NCI-H1694 treated with DMSO at 0.1 percent for 48 hours (cell line): ENCODE data around the gene MUC5B.
"Not testable (repeated sequence)": the region's sequence is repeated elsewhere in the genome, so short reads cannot be mapped to it uniquely, and the experiment has no call there.

Experiments
- DNase-seq: peaks from one replicate; lab custom pipeline; 2025; lab: John Stamatoyannopoulos, UW

MUC5B gene, protein sequence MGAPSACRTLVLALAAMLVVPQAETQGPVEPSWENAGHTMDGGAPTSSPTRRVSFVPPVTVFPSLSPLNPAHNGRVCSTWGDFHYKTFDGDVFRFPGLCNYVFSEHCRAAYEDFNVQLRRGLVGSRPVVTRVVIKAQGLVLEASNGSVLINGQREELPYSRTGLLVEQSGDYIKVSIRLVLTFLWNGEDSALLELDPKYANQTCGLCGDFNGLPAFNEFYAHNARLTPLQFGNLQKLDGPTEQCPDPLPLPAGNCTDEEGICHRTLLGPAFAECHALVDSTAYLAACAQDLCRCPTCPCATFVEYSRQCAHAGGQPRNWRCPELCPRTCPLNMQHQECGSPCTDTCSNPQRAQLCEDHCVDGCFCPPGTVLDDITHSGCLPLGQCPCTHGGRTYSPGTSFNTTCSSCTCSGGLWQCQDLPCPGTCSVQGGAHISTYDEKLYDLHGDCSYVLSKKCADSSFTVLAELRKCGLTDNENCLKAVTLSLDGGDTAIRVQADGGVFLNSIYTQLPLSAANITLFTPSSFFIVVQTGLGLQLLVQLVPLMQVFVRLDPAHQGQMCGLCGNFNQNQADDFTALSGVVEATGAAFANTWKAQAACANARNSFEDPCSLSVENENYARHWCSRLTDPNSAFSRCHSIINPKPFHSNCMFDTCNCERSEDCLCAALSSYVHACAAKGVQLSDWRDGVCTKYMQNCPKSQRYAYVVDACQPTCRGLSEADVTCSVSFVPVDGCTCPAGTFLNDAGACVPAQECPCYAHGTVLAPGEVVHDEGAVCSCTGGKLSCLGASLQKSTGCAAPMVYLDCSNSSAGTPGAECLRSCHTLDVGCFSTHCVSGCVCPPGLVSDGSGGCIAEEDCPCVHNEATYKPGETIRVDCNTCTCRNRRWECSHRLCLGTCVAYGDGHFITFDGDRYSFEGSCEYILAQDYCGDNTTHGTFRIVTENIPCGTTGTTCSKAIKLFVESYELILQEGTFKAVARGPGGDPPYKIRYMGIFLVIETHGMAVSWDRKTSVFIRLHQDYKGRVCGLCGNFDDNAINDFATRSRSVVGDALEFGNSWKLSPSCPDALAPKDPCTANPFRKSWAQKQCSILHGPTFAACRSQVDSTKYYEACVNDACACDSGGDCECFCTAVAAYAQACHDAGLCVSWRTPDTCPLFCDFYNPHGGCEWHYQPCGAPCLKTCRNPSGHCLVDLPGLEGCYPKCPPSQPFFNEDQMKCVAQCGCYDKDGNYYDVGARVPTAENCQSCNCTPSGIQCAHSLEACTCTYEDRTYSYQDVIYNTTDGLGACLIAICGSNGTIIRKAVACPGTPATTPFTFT (N-terminal part only)

DNA sequence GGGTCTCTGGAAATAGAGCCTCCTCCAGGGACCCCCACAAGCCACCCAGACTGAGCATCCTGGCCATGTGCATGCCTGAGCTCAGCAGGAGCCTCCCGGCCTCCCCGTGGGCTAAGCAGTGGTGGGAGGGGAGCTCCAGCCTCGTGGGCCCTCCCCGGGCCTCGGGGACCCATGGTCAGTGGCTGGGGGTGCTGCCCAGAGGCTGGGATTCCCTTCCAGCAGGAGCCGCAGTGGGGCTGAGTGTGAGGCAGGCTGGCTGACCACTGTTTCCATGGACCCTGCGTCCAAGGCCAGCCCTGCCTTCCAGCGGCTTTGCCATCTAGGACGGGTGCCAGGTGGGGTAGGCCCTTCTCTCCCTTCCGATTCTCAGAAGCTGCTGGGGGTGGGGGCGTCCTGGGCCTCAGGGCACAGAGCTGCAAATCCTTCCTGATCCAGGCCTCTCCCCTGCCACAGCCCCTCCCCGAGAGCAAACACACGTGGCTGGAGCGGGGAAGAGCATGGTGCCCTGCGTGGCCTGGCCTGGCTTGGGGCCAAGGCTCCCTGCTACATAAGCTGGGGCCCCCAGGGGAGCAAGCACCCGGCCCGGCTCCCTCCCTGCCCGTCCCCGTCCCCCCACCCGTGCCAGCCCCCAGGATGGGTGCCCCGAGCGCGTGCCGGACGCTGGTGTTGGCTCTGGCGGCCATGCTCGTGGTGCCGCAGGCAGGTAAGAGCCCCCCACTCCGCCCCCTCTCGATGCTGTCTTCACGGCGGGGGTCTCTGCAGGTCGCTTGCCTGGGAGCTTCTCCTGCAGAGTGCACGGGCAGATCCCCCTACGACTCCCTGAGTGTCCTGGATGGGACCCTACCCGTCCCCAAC lies at the start of gene MUC5B:
Gene MUC5B, plus strand, starts transcription at position 576 of the 855 bp plus-strand sequence. Its CDS starts 58 bp downstream, at position 634.
- no peak for DNase-seq

DNA sequence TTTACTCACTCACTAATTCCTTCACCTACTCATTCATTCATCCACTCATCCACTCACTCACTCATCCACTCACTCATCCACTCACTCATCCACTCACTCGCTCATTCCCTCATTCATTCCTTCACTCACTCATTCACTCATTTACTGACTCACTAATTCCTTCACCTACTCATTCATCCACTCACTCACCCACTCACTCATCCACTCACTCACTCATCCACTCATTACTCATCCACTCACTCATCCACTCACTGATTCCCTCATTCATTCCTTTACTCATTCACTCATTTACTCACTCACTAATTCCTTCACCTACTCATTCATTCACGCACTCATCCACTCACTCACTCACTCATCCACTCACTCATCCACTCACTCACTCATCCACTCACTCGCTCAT lies 49.5 kb upstream of the MUC5B start:
- DNase-seq: not testable (repeated sequence)

DNA sequence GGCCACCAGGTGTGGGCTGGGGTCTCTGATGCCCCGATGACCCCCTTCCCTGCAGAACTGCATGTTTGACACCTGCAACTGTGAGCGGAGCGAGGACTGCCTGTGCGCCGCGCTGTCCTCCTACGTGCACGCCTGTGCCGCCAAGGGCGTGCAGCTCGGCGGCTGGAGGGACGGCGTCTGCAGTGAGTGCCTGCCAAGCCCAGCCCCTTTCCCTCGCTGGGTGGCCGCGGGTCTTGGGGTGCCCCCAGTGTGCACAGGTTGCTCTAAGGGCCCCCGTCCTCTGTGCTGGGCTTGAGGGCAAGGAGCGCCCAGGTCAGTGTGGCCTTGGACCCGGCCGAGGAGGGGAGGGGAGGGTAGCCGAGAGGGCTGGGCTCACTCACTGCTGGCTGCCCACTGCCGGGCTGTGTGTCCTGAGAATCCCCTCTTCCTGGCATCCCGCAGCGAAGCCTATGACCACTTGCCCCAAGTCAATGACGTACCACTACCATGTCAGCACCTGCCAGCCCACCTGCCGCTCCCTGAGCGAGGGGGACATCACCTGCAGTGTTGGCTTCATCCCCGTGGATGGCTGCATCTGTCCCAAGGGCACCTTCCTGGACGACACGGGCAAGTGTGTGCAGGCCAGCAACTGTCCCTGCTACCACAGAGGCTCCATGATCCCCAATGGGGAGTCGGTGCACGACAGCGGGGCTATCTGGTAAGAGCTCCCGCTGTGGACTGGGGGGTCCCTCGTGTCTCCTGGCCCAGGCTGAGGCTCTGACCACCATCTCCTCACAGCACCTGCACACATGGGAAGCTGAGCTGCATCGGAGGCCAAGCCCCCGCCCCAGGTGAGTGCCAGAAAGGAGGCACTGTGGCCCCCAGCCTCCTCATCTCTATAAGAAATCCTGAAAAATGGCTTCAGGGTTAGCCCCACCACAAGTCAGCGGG lies 48.2 kb upstream of the MUC5B start:
- no peak for DNase-seq

DNA sequence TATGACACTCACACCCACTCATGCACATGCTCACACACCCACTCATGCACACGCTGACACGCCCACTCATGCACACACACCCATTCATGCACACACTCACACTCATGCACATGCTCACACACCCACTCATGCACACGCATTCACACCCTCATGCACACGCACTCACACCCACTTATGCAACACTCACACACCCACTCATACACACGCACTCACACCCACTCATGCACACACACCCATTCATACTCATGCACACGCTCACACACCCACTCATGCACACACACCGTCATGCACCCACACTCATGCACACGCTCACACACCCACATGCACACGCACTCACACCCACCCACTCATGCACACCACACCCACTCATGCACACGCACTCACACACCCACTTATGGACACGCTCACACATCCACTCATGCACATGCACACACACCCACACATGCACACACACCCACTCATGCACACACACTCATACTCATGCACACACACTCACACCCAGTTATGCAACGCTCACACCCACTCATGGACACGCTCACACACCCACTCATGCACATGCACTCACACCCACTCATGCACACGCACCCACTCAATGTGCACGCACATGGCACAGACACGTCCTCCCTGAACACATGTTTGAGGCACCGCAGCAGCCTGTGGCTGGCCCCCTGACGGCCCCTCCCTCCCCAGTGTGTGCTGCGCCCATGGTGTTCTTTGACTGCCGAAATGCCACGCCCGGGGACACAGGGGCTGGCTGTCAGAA lies 47.2 kb upstream of the MUC5B start:
- DNase-seq: no peak

DNA sequence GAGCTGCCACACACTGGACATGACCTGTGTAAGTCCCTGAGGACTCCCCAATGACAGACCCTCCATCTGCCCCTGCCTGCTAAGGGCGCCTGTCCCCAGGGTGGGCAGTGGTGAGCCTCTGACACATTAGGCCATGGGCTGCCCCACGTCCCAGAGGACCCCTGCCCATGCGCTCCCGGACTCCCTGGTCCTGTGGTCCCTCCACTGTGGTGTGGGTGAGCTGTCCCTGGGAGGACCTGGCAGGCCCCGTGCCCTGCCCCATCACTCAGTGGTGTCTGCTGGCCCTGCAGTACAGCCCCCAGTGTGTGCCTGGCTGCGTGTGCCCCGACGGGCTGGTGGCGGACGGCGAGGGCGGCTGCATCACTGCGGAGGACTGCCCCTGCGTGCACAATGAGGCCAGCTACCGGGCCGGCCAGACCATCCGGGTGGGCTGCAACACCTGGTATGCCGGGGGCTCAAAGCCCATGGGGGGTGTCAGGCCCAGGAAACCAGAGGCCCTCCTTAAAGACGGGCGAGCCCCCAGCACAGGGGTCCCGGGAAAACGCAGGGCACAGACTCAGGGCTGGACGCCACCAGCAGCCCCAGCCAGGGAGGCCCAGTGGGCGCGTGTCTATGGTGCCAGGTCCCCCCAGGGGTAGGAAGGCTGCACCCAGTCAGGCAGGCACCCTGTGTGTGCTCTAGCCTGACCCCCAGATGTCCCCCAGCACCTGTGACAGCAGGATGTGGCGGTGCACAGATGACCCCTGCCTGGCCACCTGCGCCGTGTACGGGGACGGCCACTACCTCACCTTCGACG lies 46.4 kb upstream of the MUC5B start:
- no peak for DNase-seq

DNA sequence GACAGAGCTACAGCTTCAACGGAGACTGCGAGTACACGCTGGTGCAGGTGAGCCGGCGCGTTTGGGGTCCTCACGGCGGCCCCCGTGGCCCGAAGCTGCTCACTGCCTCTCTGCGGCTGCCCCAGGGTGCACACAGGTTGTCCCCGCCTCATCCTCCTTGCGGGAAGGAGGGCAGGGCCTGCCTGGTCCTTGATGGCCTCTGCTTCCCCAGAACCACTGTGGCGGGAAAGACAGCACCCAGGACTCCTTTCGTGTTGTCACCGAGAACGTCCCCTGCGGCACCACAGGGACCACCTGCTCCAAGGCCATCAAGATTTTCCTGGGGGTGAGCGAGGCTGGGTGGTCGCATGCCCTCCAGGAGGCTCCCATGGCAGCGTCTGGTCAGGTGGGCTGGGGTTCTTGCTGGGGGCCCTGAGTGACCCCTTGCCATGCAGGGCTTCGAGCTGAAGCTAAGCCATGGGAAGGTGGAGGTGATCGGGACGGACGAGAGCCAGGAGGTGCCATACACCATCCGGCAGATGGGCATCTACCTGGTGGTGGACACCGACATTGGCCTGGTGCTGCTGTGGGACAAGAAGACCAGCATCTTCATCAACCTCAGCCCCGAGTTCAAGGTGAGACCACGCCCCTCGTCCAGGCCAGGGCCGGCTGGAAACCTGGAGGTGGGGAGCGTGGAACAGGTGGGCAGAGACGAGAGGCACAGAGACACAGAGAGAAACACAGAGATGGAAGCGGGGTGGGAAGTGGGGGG lies 45.7 kb upstream of the MUC5B start:
- DNase-seq: no peak

DNA sequence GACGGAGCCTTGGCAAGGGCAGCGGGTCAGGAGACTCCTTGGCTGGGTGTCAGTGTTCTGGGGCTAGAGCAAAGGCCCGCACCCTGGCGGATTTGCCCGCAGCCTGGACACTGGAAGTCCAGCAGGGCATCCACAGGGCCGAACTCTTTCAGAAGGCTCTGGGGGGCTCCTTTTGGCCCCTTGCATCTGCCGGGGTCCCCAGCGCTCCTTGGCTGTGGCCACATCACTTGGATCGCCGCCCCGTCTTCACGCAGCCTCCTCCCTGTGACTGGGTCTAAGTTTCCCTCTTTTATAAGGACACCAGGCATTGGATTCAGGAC lies 45.1 kb upstream of the MUC5B start:
- no peak for DNase-seq

DNA sequence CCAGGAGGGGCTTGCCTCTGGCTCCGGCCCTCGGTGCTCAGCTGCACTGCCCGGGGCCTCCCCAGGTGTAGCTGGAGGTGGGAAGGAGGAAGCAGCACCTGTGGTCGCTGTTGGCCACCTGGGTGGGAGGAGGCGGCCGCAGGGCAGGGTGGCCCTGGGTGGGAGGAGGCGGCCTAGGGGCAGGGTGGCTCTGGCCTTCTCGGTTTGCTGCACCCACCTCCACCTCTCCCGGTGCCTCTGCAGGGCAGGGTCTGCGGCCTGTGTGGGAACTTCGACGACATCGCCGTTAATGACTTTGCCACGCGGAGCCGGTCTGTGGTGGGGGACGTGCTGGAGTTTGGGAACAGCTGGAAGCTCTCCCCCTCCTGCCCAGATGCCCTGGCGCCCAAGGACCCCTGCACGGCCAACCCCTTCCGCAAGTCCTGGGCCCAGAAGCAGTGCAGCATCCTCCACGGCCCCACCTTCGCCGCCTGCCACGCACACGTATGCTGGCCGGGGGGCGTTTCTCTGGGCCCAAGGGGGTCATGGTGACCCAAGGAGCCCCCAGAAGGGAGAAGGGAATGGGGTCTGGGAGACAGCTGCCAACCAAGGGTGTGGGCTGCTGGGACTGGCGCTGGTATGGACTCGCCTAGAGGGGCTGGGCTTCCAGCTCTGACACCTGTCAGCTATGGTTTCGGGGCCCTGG lies 44.5 kb upstream of the MUC5B start:
- no peak for DNase-seq

DNA sequence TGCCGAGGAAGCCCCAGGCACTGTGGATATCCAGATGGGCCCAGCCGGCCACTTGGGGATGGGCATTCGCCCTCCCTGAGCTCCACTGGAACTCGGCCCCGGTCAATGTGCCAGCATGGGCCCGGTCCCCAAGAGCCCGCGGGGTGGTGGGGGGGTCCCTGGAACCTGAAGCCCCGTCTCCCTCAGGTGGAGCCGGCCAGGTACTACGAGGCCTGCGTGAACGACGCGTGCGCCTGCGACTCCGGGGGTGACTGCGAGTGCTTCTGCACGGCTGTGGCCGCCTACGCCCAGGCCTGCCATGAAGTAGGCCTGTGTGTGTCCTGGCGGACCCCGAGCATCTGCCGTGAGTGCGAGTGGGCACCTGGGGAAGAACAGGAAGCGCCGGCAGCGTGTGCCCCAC lies 44.0 kb upstream of the MUC5B start:
- DNase-seq: no peak

DNA sequence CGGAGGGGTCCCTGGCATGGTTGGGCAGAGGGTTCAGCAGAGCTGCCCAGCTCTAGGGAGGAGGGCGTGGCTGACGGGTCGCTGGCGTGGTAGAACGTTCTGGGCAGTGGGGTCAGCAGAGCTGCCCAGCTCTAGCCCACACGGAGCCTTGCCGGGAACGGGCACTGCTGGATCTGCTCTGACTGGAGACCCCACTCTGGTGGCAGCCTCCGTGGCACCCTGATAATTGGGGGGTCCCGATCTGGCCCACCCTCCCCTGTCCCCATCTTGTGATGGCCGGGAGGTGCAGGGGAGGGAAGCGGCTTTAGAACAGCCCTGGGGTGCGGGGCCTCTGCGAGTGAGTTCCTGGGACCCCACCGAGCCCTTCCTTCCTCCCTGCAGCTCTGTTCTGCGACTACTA lies 43.2 kb upstream of the MUC5B start:
- DNase-seq: no peak

DNA sequence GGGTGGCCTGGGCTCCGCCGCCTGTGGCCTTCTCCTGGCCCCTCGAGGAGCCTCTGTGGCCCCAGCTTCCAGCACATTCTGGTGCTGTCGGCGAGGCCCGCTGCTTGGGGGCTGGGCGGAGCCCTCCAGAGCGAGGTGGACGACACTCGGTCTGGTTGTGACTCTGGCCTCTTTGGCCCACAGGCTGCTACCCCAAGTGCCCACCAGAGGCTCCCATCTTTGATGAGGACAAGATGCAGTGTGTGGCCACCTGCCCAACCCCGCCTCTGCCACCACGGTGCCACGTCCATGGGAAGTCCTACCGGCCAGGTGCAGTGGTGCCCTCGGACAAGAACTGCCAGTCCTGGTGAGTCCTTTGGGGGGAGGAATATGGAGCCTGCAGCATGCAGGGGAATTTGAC lies 42.7 kb upstream of the MUC5B start:
- DNase-seq: no peak

DNA sequence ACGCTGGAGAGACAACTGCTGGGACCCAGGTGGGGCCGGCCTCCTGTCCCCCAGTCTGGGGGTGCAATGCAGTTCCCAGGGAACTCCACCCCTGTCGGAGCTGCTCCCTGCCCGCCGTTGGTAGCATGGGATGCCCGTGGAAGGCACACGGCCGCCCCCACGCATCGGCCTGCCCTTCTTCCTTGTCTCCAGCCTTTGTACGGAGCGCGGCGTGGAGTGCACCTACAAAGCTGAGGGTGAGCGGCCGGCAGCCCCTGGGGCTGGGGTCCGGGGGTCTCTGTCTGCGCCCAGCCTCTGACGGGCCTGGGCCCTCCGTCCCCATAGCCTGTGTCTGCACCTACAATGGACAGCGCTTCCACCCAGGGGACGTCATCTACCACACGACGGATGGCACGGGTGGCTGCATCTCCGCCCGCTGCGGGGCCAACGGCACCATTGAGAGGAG lies 41.9 kb upstream of the MUC5B start:
- no peak for DNase-seq

DNA sequence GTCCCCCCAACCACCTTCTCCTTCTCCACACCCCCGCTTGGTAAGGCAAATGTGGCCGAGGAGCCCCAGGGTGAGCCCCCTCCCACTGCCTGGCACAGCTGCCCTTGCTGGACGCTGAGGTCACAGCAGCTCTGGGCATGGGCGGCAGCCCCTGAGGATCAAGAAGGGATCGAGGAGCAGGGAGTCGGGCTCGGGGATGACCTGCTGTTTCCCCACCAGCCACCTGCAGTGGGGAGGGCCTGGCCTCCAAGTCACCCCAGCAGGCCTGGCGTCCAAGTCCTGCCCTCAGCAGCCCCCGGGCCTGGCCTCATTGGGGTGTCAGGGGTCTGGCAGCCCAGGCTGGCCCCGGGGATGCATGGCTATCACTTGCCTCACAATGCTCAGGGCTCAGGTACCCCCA lies 41.4 kb upstream of the MUC5B start:
- no peak for DNase-seq

DNA sequence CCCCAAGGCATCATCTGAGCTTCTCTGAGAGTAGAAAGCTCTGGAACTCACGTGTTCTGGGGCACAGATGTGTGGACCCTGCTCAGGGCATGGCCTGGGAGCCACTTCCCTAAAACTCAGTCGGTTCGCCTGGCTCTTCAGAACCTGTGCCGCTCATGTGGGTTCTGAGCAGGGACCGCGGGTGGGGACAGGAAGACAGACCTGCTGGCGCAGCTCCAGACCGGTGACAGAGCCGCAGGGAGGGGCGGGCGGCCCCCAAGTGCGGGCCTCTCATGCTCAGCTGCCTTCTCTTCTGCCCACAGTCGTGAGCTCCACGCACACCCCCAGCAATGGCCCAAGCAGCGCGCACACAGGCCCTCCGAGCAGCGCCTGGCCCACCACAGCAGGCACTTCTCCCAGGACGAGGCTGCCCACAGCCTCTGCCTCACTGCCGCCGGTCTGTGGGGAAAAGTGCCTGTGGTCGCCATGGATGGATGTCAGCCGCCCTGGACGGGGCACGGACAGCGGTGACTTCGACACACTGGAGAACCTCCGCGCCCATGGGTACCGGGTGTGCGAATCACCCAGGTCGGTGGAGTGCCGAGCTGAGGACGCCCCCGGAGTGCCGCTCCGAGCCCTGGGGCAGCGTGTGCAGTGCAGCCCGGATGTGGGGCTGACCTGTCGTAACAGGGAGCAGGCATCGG lies 40.9 kb upstream of the MUC5B start:
- DNase-seq: no peak

DNA sequence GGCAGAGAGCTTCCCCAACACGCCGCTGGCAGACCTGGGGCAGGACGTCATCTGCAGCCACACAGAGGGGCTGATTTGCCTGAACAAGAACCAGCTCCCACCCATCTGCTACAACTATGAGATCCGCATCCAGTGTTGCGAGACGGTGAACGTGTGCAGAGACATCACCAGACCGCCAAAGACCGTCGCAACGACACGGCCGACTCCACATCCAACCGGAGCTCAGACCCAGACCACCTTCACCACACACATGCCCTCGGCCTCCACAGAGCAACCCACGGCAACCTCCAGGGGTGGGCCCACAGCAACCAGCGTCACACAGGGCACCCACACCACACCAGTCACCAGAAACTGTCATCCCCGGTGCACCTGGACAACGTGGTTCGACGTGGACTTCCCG lies 38.7 kb upstream of the MUC5B start:
- not testable (repeated sequence) for DNase-seq

DNA sequence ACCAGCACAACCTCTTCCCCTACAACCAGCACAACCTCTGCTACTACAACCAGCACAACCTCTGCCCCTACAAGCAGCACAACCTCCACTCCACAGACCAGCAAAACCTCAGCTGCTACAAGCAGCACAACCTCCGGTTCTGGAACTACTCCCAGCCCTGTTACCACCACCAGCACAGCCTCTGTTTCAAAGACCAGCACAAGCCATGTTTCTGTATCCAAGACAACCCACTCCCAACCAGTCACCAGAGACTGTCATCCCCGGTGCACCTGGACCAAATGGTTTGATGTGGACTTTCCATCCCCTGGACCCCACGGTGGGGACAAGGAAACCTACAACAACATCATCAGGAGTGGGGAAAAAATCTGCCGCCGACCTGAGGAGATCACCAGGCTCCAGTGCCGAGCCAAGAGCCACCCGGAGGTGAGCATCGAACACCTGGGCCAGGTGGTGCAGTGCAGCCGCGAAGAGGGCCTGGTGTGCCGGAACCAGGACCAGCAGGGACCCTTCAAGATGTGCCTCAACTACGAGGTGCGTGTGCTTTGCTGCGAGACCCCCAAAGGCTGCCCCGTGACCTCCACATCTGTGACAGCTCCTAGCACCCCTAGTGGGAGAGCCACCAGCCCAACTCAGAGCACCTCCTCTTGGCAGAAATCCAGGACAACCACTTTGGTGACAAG lies 34.3 kb upstream of the MUC5B start:
- not testable (repeated sequence) for DNase-seq
